DMS 273 treated with DMSO at 0.1 percent for 48 hours (cell line): ENCODE data around the gene ATXN2.
"Not testable (repeated sequence)": the region's sequence is repeated elsewhere in the genome, so short reads cannot be mapped to it uniquely, and the experiment has no call there.

Source experiments
- DNase-seq: peaks from one replicate; lab custom pipeline; 2025; lab: John Stamatoyannopoulos, UW

The ATXN2 gene

DNA sequence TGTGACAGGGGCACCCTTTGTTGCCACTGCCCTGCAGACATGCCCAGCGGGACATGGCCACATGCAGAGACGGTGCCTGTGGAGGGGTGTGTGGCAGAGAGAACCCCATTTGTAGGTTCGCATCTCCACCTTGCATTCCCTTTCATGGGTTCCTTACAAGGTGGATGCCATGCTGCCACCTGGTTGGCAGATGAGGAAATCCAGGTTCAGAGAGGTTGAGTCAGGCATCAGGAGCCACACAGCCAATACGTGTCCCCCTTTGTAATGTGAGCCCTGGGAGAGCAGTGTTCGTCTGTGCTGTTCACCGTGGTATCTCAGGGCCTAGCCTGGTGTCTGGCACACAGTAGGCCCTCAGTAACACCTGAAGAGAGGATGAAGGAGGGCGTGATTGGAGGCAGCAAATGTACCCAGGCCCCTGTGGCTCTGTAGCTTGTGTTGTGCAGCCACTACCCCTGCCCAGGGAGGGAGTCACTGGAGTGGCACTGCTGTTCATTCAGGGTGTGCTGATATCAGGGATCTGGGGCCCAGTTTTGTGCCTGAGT, 184.3 kb downstream of the ATXN2 start:
- no peak for DNase-seq

- no peak for DNase-seq
Measured at GRCh38 chr12:111413442-111414086, 185.6 kb downstream of the ATXN2 start.

GRCh38 chr12:111412830-111413441, 186.2 kb downstream of the ATXN2 start:
- DNase-seq: no peak

GRCh38 chr12:111412007-111412829, 186.9 kb downstream of the ATXN2 start:
- no peak for DNase-seq

GRCh38 chr12:111411185-111411764, 187.8 kb downstream of the ATXN2 start:
- DNase-seq: no peak

DNA sequence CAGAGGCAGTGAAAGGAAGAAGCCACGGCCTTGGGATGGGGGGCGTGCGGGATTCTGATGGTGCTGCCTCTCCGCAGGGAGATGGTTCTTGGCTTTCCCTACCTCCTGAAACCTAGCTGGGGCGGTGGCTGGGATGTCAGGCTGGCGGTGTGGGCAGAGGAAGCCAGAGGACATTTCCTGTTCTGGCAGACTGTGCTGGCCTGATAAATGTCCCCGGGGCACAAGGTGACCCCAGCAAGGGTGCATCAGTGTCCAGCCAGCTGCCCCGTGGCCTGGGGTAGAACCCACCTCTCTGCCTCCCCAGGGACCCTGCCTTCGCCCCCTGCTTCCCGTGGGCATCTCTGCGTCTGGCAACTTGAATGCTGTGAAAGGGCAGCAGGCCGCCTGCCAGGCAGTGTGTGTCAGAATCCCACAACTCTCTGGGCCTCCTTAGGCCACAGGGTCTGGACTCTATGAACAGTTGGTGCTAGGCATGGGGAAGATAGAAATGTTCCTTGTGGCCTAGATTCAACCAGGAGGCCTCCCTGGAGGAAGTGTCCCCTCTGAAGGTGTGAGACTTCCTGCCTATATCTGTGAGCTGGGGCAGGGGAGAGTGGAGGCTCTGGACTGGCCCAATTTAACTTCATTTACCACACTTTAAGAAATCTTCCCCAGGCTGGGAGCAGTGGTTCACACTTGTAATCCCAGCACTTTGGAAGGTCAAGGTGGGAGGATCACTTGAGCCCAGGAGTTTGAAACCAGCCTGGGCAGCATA, 188.5 kb downstream of the ATXN2 start:
- no peak for DNase-seq

DNA sequence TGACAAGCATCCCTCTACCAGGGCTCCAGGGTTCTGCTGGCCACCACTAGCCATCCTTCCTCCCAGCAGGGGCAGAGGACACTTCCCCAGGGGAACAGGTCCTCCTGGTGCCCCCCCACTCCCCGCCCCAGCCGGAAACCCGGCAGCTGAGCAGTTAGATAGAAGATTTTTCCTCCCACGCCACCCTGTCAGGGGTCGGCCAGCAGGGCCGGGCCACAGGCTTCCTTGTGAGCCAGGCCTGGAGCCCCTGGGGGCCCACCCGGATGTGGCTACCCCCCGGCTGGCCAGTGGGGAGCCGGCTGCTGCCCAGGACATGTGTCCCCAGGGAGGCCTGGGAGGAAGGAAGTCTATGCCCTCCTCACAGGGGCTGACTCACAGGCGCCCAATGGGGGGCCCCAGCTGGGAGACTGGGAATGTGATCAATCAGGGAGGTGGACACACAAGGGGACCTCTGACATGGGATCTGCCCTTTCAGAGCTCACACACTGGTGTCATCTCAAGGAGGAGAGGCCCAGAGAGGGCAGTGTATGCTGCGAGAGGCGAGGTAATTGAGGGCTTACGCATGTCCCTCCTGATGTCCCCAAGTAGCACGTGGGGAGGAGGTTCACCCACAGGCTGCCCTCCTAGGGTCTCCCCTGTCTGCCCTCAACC, 189.2 kb downstream of the ATXN2 start:
- no peak for DNase-seq

DNA sequence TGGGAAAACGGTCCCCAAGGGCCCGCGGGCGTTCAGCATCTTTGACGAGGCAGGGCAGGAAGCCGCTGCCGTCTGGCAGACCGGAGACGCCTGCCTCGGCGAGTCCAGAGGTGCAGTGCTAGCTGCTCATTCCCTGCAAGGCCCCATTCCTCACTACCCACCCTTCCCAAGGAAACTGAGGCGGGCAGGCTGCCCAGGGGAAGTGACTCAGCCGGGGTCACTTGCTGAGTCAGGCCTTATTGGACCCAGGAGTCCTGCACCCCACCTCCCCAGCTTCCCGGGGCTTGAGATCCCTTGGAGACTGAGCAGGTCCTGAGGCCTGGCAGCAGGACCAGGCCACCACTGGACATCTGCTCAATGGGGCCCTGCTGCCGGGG, 189.7 kb downstream of the ATXN2 start:
- DNase-seq: no peak

DNA sequence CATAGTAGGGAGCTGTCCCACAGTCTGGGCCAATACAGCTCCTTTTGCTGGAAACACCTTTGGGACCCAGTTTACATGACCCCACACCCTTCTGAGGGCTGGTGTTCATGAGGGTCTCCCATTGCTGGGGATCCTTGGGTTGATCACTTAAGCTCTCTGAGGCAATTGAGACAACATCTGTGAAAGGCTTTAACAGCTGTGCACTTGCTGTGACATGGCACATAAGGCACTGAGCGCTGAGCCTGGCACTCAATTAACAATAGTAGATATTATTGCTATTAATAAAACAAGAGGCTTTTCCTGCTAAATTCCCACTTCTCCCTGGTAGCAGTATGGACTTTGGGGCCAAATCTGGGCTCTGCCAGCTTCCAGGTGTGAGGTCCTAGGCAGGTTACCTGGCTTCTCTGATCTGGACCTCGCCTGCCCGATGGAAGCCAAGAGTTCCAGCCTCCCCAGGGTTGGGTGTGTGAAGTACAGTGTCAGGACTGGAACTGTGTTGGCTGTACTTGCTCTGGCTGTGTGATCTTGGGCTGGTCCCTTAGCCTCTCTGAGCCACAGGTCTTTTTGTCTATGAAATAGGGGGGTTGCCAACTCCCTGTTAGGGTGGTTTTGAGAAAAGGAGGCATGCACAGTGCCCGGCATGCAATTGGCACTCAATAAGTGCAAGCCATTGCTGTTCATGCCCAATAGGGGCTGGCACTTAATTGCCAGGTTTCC, 190.3 kb downstream of the ATXN2 start:
- no peak for DNase-seq

DNA sequence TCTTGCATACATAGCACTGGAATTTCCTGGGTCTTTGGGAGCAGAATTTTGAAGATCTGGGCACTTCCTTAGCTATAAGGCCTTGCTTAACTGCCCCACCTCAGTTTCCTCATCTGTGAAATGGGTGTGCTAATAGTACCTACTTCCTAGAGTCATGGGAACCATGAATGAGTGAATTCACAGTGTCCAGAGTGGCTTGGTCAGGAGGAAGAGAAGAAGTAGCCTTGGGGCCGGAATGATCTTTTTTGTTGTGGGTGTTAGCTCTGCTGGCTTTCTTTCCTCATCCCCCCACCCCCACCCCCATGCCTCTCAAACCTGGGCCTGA, 191.0 kb downstream of the ATXN2 start:
- no peak for DNase-seq

GRCh38 chr12:111407377-111408115, 191.6 kb downstream of the ATXN2 start:
- no peak for DNase-seq

DNA sequence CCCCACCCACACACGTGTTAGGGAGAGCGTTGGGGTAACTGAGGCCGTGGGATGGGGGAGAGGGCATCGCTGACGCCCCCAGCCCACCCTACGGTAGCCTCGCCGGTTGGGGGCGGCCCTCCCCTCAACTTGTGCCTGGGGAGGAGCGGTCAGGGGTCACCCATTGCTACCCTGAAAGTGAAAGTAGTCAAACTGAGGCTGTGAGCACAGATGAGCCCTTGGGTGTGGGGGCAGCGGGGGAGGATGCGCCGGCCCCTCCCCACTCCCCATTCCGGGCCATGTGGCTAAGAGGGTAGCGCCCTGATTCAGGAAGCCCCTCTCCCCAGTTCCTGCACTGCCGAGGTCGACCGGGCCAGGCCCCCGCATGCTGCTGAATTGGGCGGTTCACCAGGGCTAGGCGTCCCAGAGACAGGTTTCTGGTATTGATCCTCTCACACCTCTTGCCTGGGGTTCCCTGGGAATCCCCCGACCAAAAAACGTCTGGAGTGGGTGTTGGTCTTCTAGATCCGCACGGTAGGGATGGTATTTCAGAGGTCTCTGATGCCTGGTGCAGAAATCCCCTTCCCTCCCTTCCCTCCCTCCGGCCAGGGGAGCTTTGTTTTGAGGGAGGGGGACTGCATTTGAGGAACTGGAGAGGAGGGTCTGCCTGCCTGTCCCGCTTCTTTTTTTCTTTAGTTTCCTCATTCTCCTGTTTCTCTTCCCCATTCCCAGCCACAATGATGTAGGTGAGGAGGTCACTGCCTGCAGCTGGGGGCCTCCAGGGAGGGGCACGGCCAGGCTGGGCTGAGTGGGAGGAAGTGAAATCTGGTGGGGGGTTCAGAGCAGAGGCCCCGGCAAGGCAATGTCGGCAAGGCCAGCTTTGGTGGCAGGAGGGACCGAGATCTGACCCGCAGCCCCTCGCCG, 192.4 kb downstream of the ATXN2 start:
- no peak for DNase-seq

DNA sequence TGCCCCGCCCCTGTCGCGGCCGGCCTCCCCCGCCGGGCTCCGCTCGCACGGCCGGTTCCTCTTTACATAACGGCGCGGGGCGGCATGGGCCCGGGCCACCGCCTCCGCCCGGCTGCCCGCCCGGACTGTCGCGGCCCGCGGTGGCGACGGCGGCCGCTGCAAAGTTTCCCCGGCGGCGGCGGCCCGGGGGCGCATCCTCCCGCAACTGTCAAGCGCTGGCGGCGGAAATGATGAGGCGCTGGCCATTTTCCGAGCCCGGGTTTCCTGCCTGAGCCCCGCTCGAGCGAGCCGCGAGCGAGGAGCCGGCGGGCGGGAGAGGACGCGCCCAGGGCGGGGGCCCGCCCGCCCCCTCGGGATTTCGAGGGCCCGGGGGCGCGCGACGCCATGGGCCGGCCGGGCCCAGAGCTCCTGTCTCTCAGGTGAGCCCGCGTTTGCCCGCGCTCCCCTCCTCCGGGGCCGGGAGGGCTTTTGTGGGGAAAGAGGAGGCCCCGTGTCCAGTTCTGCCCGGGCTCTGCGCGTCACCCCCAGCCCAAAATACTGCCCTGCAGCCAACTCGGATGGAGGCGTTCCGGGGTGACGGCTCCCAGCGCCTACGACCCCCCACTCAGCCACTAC, 193.1 kb downstream of the ATXN2 start, which contains the start of gene SH2B3:
SH2B3 (plus strand) TSS at position 65 of the 615 bp plus-strand sequence. CDS start 12,223 bp downstream, outside the sequence.
- DNase-seq: peak; percentile 32

DNA sequence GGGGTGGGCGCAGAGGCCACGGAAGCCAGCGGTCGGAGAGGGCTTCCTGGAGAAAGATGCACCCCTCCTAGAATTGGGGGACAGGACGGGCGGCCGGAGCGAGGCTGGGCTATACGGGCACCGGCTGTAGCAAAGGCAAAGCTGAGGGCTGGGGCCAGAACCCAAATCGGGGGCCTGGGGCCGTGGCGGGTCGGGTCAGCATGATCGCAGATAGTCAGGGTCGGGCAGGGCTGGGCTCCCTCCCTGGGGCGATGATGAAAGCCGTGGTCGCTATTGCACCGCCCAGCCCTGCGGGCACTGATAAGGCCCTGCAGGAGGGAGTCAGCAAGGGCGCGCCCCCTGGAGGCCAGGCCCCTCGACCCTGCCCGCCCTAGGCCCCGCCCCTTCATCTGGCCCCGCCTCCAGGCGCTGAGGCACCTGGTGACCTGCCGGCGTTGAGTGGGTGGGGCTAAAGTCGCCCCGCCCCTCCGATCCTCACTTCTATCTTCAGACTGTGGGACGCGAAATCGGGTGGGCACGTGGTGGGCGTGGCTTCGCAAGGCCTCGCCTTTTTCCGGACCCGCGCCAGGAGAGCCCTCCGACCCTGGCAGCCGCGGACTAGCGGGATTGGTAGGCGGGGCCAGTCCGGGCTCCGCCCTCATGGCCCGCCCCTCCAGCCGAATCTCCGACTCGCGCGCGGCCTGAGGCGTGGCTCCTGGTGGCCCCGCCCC, 193.8 kb downstream of the ATXN2 start:
- DNase-seq: peak; percentile 54

DNA sequence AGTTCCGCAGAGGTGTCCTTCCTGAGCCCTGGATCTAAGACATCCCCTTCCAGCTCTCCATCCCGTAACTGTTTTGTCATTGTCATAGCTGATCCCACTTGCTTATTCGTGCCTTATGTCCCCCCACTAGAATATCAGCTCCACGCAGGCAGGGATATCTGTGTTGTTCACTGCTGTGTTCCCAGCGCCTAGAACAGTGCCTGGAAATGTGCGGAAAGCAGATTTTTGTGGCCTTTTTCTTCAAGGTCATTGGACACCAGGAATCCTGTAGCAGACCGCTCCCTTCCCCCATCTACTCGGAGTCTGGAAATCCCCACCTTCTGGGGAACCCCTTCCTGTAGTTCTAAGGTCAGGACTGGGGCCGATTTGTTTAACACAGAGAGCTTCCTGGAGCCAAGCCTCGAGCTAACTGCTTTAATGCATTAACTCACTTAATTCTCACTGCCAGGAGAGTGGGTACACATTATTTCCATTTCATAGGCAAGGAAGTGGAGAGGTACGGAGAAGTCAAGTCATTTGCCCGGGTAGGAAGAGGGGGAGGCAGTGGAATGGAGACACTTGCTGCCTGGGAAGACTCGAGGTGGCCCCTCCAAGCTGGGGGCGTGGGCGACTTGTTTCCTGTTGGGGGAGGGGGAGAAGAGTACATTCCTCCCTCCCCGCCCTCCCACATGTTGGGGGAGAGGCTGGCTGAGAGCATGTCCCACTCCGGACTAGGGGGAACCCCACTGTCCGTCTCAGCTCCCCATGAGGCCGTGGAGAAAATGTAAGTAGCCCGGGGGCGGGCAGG, 194.6 kb downstream of the ATXN2 start:
- DNase-seq: no peak

GRCh38 chr12:111402490-111402824, 196.7 kb downstream of the ATXN2 start:
- not testable (repeated sequence) for DNase-seq
